ENCODE measurements around the gene PRKN. TPM values are rescaled to one million over a fixed set of nuclear protein-coding genes. Genes with fewer than 3 reads are reported as not detected.

The PRKN gene
- total RNA-seq, 1 experiment from 2014 or later = not detected

DNA sequence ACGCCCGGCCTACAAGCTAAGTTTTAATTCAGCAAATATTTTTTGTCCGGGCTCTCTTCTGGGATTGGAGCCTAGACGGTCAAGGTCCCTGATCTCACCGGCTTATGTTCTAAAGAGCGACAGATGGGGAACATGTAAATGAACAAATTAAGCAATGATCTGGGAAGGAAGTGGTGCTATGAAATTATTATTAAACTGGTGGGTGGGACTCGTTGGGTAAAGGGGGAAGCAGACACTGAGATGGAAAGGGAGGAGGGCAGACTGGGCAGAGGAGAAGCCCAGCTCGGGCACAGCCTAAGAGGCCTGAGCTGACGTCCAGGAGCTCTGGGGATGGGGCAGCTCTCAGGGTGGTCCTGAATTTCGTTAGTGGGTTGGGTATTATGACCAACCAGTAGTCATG is 1371.9 kb downstream of the PRKN start:
- Histone ChIP-seq H3K4me1 (replicated peaks; ENCODE audit: insufficient read depth) (no peaks in the 10 kb centered on the region), H3K4me3 (no peak overlapping the region), H4K20me1 (ENCODE audit: insufficient read depth) (no peaks in the 10 kb centered on the region), H3K36me3 (ENCODE audit: low read depth) (no peaks in the 10 kb centered on the region), H3F3A (ENCODE audit: insufficient read depth, low read depth) (no peaks in the 10 kb centered on the region), H3K4me2 (no peak overlapping the region), H3K27me3 (ENCODE audit: insufficient read depth, low read depth) (peaks cover 50% of the 10 kb centered on the region), H3K27ac (no peak overlapping the region), H2AFZ (no peak overlapping the region), H3K9me2 (ENCODE audit: insufficient read depth) (no peaks in the 10 kb centered on the region), H3K79me2 (ENCODE audit: low read depth) (no peaks in the 10 kb centered on the region), H3K9me3 (ENCODE audit: insufficient read depth, low read depth) (no peaks in the 10 kb centered on the region)
- ChIA-PET CTCF (no interaction called here), POLR2A (ENCODE audit: unreplicated experiment) (no interaction called here)
- no TSS peak for BruUV-seq (replicated peaks)
- no peak for TF ChIP-seq EZH2 (IDR thresholded peaks at IDR 0.05; ENCODE audit: low read depth)
- TF ChIP-seq, protein P1, sequence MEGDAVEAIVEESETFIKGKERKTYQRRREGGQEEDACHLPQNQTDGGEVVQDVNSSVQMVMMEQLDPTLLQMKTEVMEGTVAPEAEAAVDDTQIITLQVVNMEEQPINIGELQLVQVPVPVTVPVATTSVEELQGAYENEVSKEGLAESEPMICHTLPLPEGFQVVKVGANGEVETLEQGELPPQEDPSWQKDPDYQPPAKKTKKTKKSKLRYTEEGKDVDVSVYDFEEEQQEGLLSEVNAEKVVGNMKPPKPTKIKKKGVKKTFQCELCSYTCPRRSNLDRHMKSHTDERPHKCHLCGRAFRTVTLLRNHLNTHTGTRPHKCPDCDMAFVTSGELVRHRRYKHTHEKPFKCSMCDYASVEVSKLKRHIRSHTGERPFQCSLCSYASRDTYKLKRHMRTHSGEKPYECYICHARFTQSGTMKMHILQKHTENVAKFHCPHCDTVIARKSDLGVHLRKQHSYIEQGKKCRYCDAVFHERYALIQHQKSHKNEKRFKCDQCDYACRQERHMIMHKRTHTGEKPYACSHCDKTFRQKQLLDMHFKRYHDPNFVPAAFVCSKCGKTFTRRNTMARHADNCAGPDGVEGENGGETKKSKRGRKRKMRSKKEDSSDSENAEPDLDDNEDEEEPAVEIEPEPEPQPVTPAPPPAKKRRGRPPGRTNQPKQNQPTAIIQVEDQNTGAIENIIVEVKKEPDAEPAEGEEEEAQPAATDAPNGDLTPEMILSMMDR (conservative IDR thresholded peaks at IDR 0.05) = no peak
- DNase-seq = no peak
- intact Hi-C loops (cut with micrococcal nuclease; ENCODE audit: unreplicated experiment) = no loop called here

DNA sequence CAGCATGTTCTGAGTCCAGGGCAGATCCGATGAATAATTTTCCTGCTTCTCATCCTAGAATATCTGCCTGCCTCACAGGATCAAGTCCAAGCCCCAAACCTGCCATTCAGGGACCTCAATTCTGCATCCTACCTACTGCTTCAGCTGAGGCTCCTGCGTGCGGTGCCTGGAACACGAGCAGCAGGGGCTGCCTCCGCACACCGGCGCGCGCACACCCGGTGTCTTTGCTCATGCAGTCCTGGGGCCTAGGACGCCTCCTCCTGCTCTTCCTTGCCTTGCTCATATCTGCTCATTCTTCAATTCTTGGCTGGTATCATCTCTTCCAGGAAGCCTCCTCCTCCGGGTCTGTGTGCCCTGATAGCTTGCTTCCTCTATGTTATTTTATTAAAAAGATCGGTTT is 1372.6 kb downstream of the PRKN start:
- H3K27me3 ChIP-seq (ENCODE audit: insufficient read depth, low read depth) = peaks cover 43% of the 10 kb centered on the region
- no TSS peak for BruUV-seq (replicated peaks)
- H3K9me3 ChIP-seq (ENCODE audit: insufficient read depth, low read depth) = no peaks in the 10 kb centered on the region
- TF ChIP-seq EZH2 (IDR thresholded peaks at IDR 0.05; ENCODE audit: low read depth) = no peak
- TF ChIP-seq, protein P1 (conservative IDR thresholded peaks at IDR 0.05) = no peak
- H3K4me2 ChIP-seq = no peak overlapping the region
- no peaks in the 10 kb centered on the region for H3K4me1 ChIP-seq (replicated peaks; ENCODE audit: insufficient read depth)
- H2AFZ ChIP-seq = no peak overlapping the region
- DNase-seq = no peak
- ChIA-PET POLR2A (ENCODE audit: unreplicated experiment) (no interaction called here), CTCF (no interaction called here)
- H3K27ac ChIP-seq = no peak overlapping the region
- H3K9me2 ChIP-seq (ENCODE audit: insufficient read depth) = no peaks in the 10 kb centered on the region
- no peaks in the 10 kb centered on the region for H4K20me1 ChIP-seq (ENCODE audit: insufficient read depth)
- intact Hi-C loops (cut with micrococcal nuclease; ENCODE audit: unreplicated experiment) = no loop called here
- no peaks in the 10 kb centered on the region for H3K36me3 ChIP-seq (ENCODE audit: low read depth)
- H3F3A ChIP-seq (ENCODE audit: insufficient read depth, low read depth) = no peaks in the 10 kb centered on the region
- no peak overlapping the region for H3K4me3 ChIP-seq
- no peaks in the 10 kb centered on the region for H3K79me2 ChIP-seq (ENCODE audit: low read depth)

DNA sequence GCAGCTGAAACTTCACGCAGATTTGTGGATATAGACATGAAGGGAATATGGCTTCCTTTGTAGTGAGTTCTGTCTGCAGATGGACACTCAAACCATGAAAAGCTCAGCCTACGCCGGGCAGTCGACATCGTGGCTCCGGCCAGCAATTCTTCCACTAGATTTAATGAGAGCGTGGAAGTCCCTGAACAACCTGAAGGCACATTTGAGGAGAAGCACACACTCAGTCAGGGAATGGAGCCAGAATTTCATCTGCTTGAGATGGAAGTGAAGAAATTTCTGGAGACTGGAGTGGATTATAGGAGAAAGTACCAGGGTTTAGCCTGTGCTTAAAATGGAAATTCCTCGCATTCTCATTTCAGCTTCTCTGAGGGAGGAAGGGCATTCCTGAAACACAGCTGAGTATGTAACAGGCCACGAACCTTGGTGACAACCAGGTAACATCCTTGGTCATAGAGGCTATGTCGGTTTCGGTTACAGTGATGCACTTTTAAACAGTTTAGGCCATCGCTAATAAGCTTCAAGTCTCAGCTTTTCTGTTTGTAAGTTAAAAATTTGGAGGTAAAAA is 1373.2 kb downstream of the PRKN start:
- H3K4me3 ChIP-seq = no peak overlapping the region
- no TSS peak for BruUV-seq (replicated peaks)

More for the DNA sequence above, 1373.2 kb downstream of the PRKN start:
- Histone ChIP-seq H2AFZ (no peak overlapping the region), H3K79me2 (ENCODE audit: low read depth) (no peaks in the 10 kb centered on the region), H3K4me2 (no peak overlapping the region), H3K9me2 (ENCODE audit: insufficient read depth) (no peaks in the 10 kb centered on the region), H3K4me1 (replicated peaks; ENCODE audit: insufficient read depth) (no peaks in the 10 kb centered on the region), H3K9me3 (ENCODE audit: insufficient read depth, low read depth) (no peaks in the 10 kb centered on the region), H3K36me3 (ENCODE audit: low read depth) (no peaks in the 10 kb centered on the region), H3K27me3 (ENCODE audit: insufficient read depth, low read depth) (peaks cover 44% of the 10 kb centered on the region), H4K20me1 (ENCODE audit: insufficient read depth) (no peaks in the 10 kb centered on the region), H3F3A (ENCODE audit: insufficient read depth, low read depth) (no peaks in the 10 kb centered on the region), H3K27ac (no peak overlapping the region)
- CTCF ChIA-PET = no interaction called here
- TF ChIP-seq, protein P1 (conservative IDR thresholded peaks at IDR 0.05) = no peak
- no peak for TF ChIP-seq EZH2 (IDR thresholded peaks at IDR 0.05; ENCODE audit: low read depth)
- POLR2A ChIA-PET (ENCODE audit: unreplicated experiment) = no interaction called here
- no peak for DNase-seq
- intact Hi-C loops (cut with micrococcal nuclease; ENCODE audit: unreplicated experiment) = no loop called here
